Liver (tissue), 3 donors: ENCODE results near the gene BANP.

Experiments used
- ATF3 ChIP-seq: IDR thresholded peaks from 2 replicates; pipeline ENCODE4 v1.6.1; 2016; ENCODE audit warnings: antibody characterized with exemption
- CTCF ChIP-seq: fragments of 150-350 bp; IDR thresholded peaks from 2 replicates; pipeline ENCODE4 v1.5.1; 2017; ENCODE audit warnings: improper control_type of control experiment, low read depth, low read length; ENCODE audit not compliant: missing input control
- EGR1 ChIP-seq, 2 donors: IDR thresholded peaks; 2 replicates each; pipeline ENCODE4 v1.6.1; 2016 to 2018; ENCODE audit warnings: antibody characterized with exemption in 2 of 2, low read depth in 2 of 2
- HNF4A ChIP-seq, 2 donors: conservative IDR thresholded peaks; 2 replicates each; pipeline ENCODE4 v1.6.1; 2016; ENCODE audit warnings: antibody characterized with exemption in 2 of 2, mild to moderate bottlenecking in 2 of 2
- HNF4G ChIP-seq: IDR thresholded peaks from 2 replicates; pipeline ENCODE4 v1.6.1; 2016; ENCODE audit warnings: antibody characterized with exemption
- JUND ChIP-seq, 2 donors: IDR thresholded peaks; 2 replicates each; pipeline ENCODE4 v1.6.1; 2016; ENCODE audit warnings: antibody characterized with exemption in 2 of 2
- MAX ChIP-seq: IDR thresholded peaks from 2 replicates; pipeline ENCODE4 v1.6.1; 2016; ENCODE audit warnings: antibody characterized with exemption
- NR2F2 ChIP-seq: IDR thresholded peaks from 2 replicates; pipeline ENCODE4 v1.6.1; 2016; ENCODE audit warnings: antibody characterized with exemption
- RAD21 ChIP-seq, 2 donors: IDR thresholded peaks; 2 replicates each; pipeline ENCODE4 v1.6.1; 2016; ENCODE audit warnings: antibody characterized with exemption in 2 of 2, mild to moderate bottlenecking in 2 of 2
- REST ChIP-seq: IDR thresholded peaks from 2 replicates; pipeline ENCODE4 v1.6.1; 2016; ENCODE audit warnings: antibody characterized with exemption, mild to moderate bottlenecking
- SP1 ChIP-seq: IDR thresholded peaks from 2 replicates; pipeline ENCODE4 v1.6.1; 2018; ENCODE audit warnings: antibody characterized with exemption, mild to moderate bottlenecking
- YY1 ChIP-seq: IDR thresholded peaks from 2 replicates; pipeline ENCODE4 v1.6.1; 2016; ENCODE audit warnings: antibody characterized with exemption, mild to moderate bottlenecking
- ZBTB33 ChIP-seq: IDR thresholded peaks from 2 replicates; pipeline ENCODE4 v1.6.1; 2016; ENCODE audit warnings: antibody characterized with exemption
- donor health status: healthy.
- donor health status: healthy.

- TF ChIP-seq RAD21 (IDR thresholded peaks at IDR 0.05) (no peak), CTCF (no peak), JUND (IDR thresholded peaks at IDR 0.05) (no peak), YY1 (no peak), NR2F2 (no peak), EGR1 (IDR thresholded peaks at IDR 0.05; ENCODE audit: low read depth in 2 of 2) (no peak), ZBTB33 (no peak), ATF3 (no peak), REST (no peak), HNF4G (no peak), MAX (no peak), HNF4A (conservative IDR thresholded peaks at IDR 0.05) (no peak), SP1 (no peak)
These were observed 88.4 kb downstream of the BANP start for GRCh38 chr16:88039591-88039990.
